ENCODE results near the gene ATOH8.

Gene ATOH8, protein sequence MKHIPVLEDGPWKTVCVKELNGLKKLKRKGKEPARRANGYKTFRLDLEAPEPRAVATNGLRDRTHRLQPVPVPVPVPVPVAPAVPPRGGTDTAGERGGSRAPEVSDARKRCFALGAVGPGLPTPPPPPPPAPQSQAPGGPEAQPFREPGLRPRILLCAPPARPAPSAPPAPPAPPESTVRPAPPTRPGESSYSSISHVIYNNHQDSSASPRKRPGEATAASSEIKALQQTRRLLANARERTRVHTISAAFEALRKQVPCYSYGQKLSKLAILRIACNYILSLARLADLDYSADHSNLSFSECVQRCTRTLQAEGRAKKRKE

DNA sequence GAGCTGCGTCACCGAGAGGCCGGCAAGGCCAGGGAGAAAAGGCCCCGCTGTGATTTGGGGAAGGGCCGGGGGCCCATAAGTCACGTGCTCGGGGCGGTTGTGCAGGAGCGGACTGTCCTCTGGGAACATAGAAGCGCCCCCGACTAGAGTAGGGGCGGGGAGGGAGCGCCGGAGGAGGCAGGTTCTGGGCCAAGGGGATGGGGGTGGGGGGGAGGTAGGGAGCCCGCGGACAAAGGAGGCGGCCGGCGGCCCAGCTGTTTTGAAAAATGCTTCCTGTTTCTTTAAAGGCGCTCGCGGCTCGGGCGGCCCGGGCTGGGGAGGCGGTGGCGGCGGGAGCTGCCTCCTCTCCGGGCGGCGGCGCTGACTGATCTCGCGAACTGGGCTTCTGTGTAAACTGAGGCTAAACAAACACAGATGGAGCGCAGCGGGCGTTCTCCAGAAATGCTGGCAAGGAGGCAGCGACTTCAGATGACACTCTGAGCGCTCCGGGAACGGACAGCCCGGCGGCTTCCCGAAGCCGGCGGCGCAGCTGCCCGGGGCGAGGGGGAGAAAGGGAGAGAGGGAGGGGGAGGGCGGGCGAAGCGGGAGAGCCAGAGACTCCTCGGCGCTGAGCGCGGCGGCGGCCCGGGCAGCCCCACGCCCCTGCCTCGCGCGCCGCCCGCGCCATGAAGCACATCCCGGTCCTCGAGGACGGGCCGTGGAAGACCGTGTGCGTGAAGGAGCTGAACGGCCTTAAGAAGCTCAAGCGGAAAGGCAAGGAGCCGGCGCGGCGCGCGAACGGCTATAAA, at the start of gene ATOH8:
Gene ATOH8 (plus strand): TSS at position 467 of the 788 bp plus-strand sequence. CDS start 199 bp downstream, at position 666.
- Mint-ChIP-seq H3K9me3 (no peaks in the 10 kb centered on the region), H3K4me3 (peak within 1 kb of the TSS; percentile 90), H3K27ac (peak within 1 kb of the TSS; percentile 32), H3K27me3 (ENCODE audit: low read depth, poor library complexity) (peaks cover 54% of the 10 kb centered on the region), H3K36me3 (ENCODE audit: low read depth) (no peaks in the 10 kb centered on the region), H3K4me1 (peaks cover 36% of the 10 kb centered on the region)
- TF ChIP-seq, protein P1, sequence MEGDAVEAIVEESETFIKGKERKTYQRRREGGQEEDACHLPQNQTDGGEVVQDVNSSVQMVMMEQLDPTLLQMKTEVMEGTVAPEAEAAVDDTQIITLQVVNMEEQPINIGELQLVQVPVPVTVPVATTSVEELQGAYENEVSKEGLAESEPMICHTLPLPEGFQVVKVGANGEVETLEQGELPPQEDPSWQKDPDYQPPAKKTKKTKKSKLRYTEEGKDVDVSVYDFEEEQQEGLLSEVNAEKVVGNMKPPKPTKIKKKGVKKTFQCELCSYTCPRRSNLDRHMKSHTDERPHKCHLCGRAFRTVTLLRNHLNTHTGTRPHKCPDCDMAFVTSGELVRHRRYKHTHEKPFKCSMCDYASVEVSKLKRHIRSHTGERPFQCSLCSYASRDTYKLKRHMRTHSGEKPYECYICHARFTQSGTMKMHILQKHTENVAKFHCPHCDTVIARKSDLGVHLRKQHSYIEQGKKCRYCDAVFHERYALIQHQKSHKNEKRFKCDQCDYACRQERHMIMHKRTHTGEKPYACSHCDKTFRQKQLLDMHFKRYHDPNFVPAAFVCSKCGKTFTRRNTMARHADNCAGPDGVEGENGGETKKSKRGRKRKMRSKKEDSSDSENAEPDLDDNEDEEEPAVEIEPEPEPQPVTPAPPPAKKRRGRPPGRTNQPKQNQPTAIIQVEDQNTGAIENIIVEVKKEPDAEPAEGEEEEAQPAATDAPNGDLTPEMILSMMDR (IDR thresholded peaks at IDR 0.05): no peak
- DNase-seq: peak; percentile 69

DNA sequence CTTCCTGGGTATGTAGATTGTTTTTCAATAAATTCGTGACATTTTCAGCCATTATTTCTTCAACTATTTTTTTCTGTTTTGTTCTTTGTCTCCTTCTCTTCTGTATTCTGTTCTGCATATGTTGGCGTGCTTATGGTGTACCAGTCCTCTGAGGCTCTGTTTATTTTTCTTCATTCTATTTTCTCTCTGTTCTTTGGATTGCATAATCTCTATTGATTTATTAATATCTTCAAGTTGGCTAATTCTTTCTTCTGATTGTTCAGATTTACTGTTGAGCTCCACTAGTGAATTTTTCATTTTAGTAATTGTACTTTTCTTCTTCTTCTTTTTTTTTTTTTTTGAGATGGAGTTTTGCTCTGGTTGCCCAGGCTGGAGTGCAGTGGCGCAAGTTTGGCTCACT, 49.8 kb upstream of the ATOH8 start:
- DNase-seq: no peak
- peaks cover 34% of the 10 kb centered on the region for H3K27me3 Mint-ChIP-seq (ENCODE audit: low read depth, poor library complexity)
- no peaks in the 10 kb centered on the region for H3K36me3 Mint-ChIP-seq (ENCODE audit: low read depth)
- H3K9me3 Mint-ChIP-seq: no peaks in the 10 kb centered on the region
- TF ChIP-seq, protein P1 (IDR thresholded peaks at IDR 0.05): no peak
- no peak overlapping the region for H3K4me3 Mint-ChIP-seq
- H3K27ac Mint-ChIP-seq: no peak overlapping the region
- H3K4me1 Mint-ChIP-seq: no peaks in the 10 kb centered on the region

DNA sequence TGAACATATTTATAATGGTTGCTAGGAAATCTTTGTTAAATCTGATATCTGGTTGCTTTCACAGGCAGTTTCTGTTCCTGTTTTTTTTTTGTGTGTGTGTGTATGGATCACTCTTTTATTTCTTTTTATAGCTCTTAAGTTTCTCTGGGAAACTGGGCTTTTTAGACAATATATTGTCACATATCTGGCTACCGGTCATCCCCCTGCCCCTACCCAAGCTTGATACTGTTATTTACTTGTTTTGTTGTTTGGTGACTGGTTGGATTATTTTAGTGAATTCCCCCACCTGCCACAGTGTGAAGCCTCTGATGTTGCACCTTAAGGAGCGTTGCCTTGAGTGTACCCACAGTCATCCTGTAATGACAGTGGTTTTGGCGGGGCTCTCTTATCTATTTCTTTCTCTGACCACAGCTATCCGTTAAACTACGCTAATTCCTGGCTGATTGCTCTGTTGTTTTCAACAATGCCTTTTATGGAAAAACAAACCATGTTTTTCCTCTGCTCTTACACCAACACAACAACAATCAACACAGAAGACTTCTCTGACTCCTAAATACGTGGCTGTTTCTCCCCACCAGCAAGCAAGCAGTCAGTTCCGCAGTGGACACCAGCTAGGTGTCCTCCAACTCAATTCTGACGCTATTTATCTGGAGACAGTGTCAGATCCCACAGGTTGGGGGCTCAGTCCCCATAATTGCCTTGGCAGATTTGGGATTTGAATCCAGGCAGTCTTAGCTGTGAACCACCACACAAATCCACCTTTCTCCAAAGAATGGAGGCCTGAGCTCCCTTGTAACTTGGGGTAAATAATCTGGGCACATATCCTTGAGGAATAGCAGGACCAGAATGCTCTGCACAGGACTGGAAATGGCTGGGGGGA, 48.8 kb upstream of the ATOH8 start:
- Mint-ChIP-seq H3K4me3 (no peak overlapping the region), H3K27me3 (ENCODE audit: low read depth, poor library complexity) (peaks cover 28% of the 10 kb centered on the region), H3K9me3 (no peaks in the 10 kb centered on the region), H3K27ac (no peak overlapping the region), H3K4me1 (no peaks in the 10 kb centered on the region), H3K36me3 (ENCODE audit: low read depth) (no peaks in the 10 kb centered on the region)
- TF ChIP-seq, protein P1 (IDR thresholded peaks at IDR 0.05): no peak
- no peak for DNase-seq

DNA sequence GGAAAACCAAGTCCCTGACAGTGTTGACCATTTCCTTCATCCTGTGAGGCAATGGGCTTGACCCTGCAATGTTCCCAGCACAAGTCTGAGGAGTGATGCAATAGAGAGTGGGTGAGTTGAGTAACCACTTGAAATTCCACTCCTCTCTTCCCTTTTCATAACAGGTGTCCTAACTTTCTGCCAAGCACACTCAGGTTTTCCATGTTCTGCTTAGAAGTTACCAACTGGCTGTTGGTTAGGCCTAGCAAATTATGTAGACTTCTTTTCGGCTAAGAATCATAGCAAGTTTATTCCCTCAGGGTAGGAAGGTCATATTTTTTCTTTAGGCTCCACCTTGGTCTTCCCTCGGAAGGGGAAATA, 48.1 kb upstream of the ATOH8 start:
- Mint-ChIP-seq H3K27ac (no peak overlapping the region), H3K27me3 (ENCODE audit: low read depth, poor library complexity) (peaks cover 28% of the 10 kb centered on the region), H3K4me1 (peaks cover 3% of the 10 kb centered on the region), H3K4me3 (no peak overlapping the region), H3K9me3 (no peaks in the 10 kb centered on the region), H3K36me3 (ENCODE audit: low read depth) (no peaks in the 10 kb centered on the region)
- TF ChIP-seq, protein P1 (IDR thresholded peaks at IDR 0.05): no peak
- no peak for DNase-seq

DNA sequence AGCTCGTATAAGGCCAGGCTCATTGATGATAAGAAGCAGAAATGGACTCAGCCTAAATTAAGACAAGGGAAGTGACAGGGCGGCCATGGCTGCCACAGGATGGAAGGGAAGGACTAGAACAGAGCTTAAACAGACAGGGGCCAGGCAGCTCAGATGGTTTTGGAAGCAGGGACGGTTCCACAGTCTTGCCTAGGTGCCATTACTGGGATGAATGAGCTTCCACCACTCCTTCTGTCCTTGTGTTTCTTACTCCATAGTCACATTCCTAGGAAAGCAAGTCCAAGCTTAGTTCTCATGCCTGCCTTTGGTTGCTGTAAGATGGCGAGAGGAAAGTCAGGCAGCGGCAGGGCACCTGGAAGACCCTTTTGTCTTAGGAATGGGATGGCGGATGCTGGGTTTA, 47.7 kb upstream of the ATOH8 start:
- DNase-seq: no peak
- TF ChIP-seq, protein P1 (IDR thresholded peaks at IDR 0.05): no peak
- Mint-ChIP-seq H3K36me3 (ENCODE audit: low read depth) (no peaks in the 10 kb centered on the region), H3K9me3 (no peaks in the 10 kb centered on the region), H3K4me3 (no peak overlapping the region), H3K4me1 (peaks cover 7% of the 10 kb centered on the region), H3K27me3 (ENCODE audit: low read depth, poor library complexity) (peaks cover 28% of the 10 kb centered on the region), H3K27ac (no peak overlapping the region)

Data from nephron progenitor cell (in vitro differentiated cells).